Glutamatergic neuron (in vitro differentiated cells): ENCODE data around the gene SEMA4D. TPM values are rescaled to one million over a fixed set of nuclear protein-coding genes. Genes with fewer than 3 reads are reported as not detected.
A peak's percentile ranks its signal among the peaks of the same experiment; 100 is the strongest.

Experiments
- DNase-seq: peaks from one replicate; pipeline ENCODE4 v3.0.0; 2022
- H3K27ac Mint-ChIP-seq: one replicate; pipeline ENCODE4 v1.8.0; 2020; ENCODE audit warnings: mild to moderate bottlenecking, mixed read lengths, inconsistent platforms; ENCODE audit not compliant: unreplicated experiment
- H3K27me3 Mint-ChIP-seq: one replicate; pipeline ENCODE4 v1.8.0; 2020; ENCODE audit warnings: mild to moderate bottlenecking, moderate library complexity, mixed read lengths, inconsistent platforms; ENCODE audit not compliant: unreplicated experiment
- H3K36me3 Mint-ChIP-seq: one replicate; pipeline ENCODE4 v1.8.0; 2020; ENCODE audit warnings: mild to moderate bottlenecking, mixed read lengths, inconsistent platforms; ENCODE audit not compliant: unreplicated experiment
- H3K4me1 Mint-ChIP-seq: one replicate; pipeline ENCODE4 v1.8.0; 2020; ENCODE audit warnings: mild to moderate bottlenecking, low read depth, mixed read lengths, inconsistent platforms; ENCODE audit not compliant: unreplicated experiment
- H3K4me3 Mint-ChIP-seq: one replicate; pipeline ENCODE4 v1.8.0; 2020; ENCODE audit warnings: mild to moderate bottlenecking, mixed read lengths, inconsistent platforms; ENCODE audit not compliant: unreplicated experiment
- H3K9me3 Mint-ChIP-seq: one replicate; pipeline ENCODE4 v1.8.0; 2020; ENCODE audit warnings: mild to moderate bottlenecking, moderate library complexity, mixed read lengths, inconsistent platforms; ENCODE audit not compliant: unreplicated experiment
- total RNA-seq: library from RNA; stranded (reverse); fragmentation: NEBNext Ultra II Directional; extraction: Animal tissue kit (Norgen Biotek cat#: 25700); gene quantifications from one replicate; pipeline ENCODE4 v1.2.1, GENCODE V29; 2021; ENCODE audit not compliant: unreplicated experiment
- TF ChIP-seq, protein P1 (sequence below): fragments of 200-600 bp; sonication (generic); IDR thresholded peaks from one replicate; pipeline ENCODE4 v1.5.0; 2021; ENCODE audit not compliant: partially characterized antibody, unreplicated experiment

SEMA4D gene
- total RNA-seq, 1 donor from 2014 or later = 192 TPM

DNA sequence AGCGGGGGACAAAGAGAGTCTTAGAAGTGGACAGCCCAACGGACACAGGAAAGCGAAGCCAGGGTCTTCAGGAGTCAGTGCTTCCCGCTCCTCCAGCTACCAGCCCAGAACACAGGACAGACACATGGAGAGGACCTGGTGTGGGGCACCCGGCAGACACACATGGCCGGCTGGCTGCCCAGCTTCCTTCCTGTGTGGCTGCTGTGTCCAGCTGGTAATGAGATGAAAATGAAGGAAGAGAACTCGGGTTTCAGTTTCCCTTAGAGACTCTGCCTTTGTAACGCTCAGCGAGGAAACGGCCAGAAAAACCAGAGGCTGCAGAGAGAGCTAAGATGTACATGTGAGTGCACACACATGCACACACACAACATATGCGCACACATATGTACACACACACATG lies 92.1 kb downstream of the SEMA4D start:
- no peak for DNase-seq

GRCh38 chr9:89404074-89404473 lies 93.8 kb downstream of the SEMA4D start:
- H3K4me3 Mint-ChIP-seq = no peak overlapping the region
- H3K9me3 Mint-ChIP-seq = peaks cover 10% of the 10 kb centered on the region
- DNase-seq = no peak
- H3K27ac Mint-ChIP-seq = peak overlapping the region; percentile 12
- peaks cover 9% of the 10 kb centered on the region for H3K36me3 Mint-ChIP-seq
- TF ChIP-seq, protein P1, sequence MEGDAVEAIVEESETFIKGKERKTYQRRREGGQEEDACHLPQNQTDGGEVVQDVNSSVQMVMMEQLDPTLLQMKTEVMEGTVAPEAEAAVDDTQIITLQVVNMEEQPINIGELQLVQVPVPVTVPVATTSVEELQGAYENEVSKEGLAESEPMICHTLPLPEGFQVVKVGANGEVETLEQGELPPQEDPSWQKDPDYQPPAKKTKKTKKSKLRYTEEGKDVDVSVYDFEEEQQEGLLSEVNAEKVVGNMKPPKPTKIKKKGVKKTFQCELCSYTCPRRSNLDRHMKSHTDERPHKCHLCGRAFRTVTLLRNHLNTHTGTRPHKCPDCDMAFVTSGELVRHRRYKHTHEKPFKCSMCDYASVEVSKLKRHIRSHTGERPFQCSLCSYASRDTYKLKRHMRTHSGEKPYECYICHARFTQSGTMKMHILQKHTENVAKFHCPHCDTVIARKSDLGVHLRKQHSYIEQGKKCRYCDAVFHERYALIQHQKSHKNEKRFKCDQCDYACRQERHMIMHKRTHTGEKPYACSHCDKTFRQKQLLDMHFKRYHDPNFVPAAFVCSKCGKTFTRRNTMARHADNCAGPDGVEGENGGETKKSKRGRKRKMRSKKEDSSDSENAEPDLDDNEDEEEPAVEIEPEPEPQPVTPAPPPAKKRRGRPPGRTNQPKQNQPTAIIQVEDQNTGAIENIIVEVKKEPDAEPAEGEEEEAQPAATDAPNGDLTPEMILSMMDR = no peak
- H3K4me1 Mint-ChIP-seq = peaks cover 30% of the 10 kb centered on the region
- H3K27me3 Mint-ChIP-seq = peaks cover 21% of the 10 kb centered on the region

More for the DNA sequence above, 92.1 kb downstream of the SEMA4D start:
- peaks cover 10% of the 10 kb centered on the region for H3K9me3 Mint-ChIP-seq
- peaks cover 12% of the 10 kb centered on the region for H3K36me3 Mint-ChIP-seq
- H3K27ac Mint-ChIP-seq = peak overlapping the region; percentile 64
- no peak overlapping the region for H3K4me3 Mint-ChIP-seq
- TF ChIP-seq, protein P1 = no peak
- H3K27me3 Mint-ChIP-seq = peaks cover 21% of the 10 kb centered on the region
- H3K4me1 Mint-ChIP-seq = peaks cover 27% of the 10 kb centered on the region

DNA sequence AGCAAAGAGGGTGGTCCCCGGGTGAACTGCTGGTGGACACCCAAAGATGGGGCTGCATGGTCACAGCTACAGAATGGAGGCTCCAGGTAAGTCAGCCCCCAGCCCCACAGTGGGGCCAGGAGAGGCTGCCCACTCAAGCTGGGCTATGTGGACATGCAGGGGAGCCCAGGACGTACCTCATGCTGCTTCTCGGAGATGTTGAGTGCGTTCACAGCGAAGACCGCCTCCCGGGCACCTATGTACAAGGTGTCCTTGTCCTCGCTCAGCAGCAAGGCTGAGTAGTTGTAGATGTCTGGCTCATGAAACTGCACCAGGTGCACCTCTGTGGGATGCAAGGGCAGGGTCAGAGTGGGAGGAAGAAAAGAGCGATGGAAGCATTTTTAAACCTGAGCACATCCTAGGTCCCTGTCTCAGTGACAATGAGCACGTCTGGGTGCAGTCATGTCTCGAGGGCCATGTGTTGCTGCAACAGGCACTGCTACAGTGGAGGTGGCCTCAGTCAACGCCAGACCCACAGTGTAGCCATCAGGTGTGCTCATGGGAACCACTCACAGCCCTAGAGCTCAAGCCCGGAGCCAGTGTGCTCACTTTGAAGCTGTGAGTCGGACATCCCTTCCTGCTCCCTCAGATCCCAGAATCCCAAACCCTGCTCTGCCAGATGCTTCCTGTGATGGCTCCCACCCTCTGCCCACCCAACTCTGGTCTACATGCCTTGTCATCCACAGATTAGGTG lies 95.1 kb downstream of the SEMA4D start:
- no peak for DNase-seq
- H3K4me3 Mint-ChIP-seq = no peak overlapping the region
- H3K27ac Mint-ChIP-seq = no peak overlapping the region
- H3K4me1 Mint-ChIP-seq = peaks cover 27% of the 10 kb centered on the region
- TF ChIP-seq, protein P1 = no peak
- peaks cover 9% of the 10 kb centered on the region for H3K9me3 Mint-ChIP-seq
- peaks cover 9% of the 10 kb centered on the region for H3K36me3 Mint-ChIP-seq
- H3K27me3 Mint-ChIP-seq = peaks cover 21% of the 10 kb centered on the region

DNA sequence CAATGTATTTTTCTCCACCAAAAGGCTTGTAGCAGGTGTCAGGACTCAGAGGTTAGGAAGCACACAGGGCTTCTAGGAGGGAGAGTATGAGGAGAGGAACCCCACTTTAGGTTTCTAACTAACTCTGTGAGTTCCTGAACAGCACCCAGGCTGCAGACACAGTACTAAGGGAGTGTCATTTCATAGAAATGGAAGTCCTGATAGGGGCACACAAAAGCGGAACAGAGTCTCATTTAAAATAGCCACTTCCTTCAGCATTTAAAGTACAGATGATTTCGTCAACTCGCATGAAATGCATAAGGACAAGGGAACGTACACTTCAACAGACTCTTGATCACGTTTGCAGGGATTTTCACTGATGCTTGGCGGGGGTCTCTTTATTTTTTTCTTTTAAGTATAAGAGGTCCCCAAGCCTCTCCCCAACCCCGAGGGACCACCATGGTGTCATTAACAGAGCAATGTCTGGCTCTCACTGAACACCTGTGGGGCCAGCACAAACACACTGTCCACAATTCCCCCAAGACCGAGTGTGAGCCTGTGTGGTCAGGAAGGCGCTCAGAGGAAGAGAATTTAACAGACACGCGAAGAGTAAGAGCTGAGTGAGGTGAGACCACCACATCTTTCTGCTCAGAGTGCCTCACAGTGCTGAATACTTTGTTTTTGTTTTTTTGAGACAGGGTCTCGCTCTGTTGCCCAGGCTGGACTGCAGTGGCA lies 97.4 kb downstream of the SEMA4D start:
- H3K27ac Mint-ChIP-seq = peak overlapping the region; percentile 55
- H3K27me3 Mint-ChIP-seq = peaks cover 8% of the 10 kb centered on the region
- peaks cover 20% of the 10 kb centered on the region for H3K4me1 Mint-ChIP-seq
- TF ChIP-seq, protein P1 = no peak
- H3K36me3 Mint-ChIP-seq = peaks cover 4% of the 10 kb centered on the region
- H3K4me3 Mint-ChIP-seq = no peak overlapping the region
- DNase-seq = no peak
- H3K9me3 Mint-ChIP-seq = peaks cover 8% of the 10 kb centered on the region

DNA sequence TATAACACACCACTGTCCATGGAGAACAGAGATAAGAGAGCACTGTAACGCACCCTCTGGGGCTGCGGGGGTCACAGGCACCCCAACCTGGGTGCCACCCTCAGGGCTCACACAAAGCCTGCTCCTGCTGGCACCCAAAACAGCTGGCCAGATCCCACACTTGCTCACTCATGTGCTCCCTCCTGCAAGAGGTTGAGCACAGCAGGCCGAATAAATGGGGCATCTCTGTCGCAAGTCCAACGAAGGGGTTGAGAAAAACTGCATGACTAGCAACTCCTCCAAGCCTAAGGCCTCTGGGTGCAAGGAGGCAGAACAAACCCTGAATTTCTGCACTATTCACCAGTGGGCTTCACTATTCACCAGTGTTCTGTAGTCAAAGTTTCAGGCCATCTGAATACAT lies 99.3 kb downstream of the SEMA4D start:
- TF ChIP-seq, protein P1 = no peak
- H3K9me3 Mint-ChIP-seq = peaks cover 15% of the 10 kb centered on the region
- peaks cover 7% of the 10 kb centered on the region for H3K27me3 Mint-ChIP-seq
- H3K27ac Mint-ChIP-seq = no peak overlapping the region
- H3K4me1 Mint-ChIP-seq = peaks cover 22% of the 10 kb centered on the region
- H3K36me3 Mint-ChIP-seq = peaks cover 9% of the 10 kb centered on the region
- DNase-seq = no peak
- no peak overlapping the region for H3K4me3 Mint-ChIP-seq
